Mesothelial cell of epicardium (in vitro differentiated cells): Measurements from ENCODE around the gene KCNJ10. TPM values are rescaled to one million over a fixed set of nuclear protein-coding genes. Genes with fewer than 3 reads are reported as not detected.
A peak's percentile ranks its signal among the peaks of the same experiment; 100 is the strongest.

Experiments used
- DNase-seq, 2 experiments: peaks; one replicate each; pipeline ENCODE4 v3.0.0; 2021; ENCODE audit warnings: low spot score in 2 of 2; ENCODE audit not compliant: unreplicated experiment in 2 of 2
- H3K27ac Mint-ChIP-seq: 2 replicates; pipeline ENCODE4 v1.8.0; 2021; ENCODE audit warnings: mixed read lengths
- H3K27me3 Mint-ChIP-seq: 2 replicates; pipeline ENCODE4 v1.8.0; 2021; ENCODE audit warnings: low read depth, mixed read lengths
- H3K36me3 Mint-ChIP-seq: 2 replicates; pipeline ENCODE4 v1.8.0; 2021; ENCODE audit warnings: mixed read lengths
- H3K4me1 Mint-ChIP-seq: 2 replicates; pipeline ENCODE4 v1.8.0; 2021; ENCODE audit warnings: mixed read lengths
- H3K4me3 Mint-ChIP-seq: 2 replicates; pipeline ENCODE4 v1.8.0; 2021; ENCODE audit warnings: mild to moderate bottlenecking, moderate library complexity, mixed read lengths
- H3K9me3 Mint-ChIP-seq: 2 replicates; pipeline ENCODE4 v1.8.0; 2021; ENCODE audit warnings: mixed read lengths
- CTCF ChIP-seq: fragments of 200-600 bp; sonication (generic); IDR thresholded peaks from one replicate; pipeline ENCODE4 v1.5.0; 2021; ENCODE audit warnings: antibody characterized with exemption; ENCODE audit not compliant: unreplicated experiment
- total RNA-seq: library from RNA; stranded (reverse); gene quantifications from 3 replicates; pipeline ENCODE4 v1.2.1, GENCODE V29; 2021

The KCNJ10 gene
- total RNA-seq, 1 donor from 2014 or later: 0.27 TPM

GRCh38 chr1:160030657-160031364 is 39.1 kb downstream of the KCNJ10 start:
- Mint-ChIP-seq H3K27ac (peak overlapping the region; percentile 94), H3K27me3 (peaks cover 14% of the 10 kb centered on the region), H3K36me3 (peaks cover 6% of the 10 kb centered on the region), H3K4me1 (peaks cover 43% of the 10 kb centered on the region), H3K4me3 (peak overlapping the region; percentile 92), H3K9me3 (no peaks in the 10 kb centered on the region)
- no peak for TF ChIP-seq CTCF
- DNase-seq: no peak

GRCh38 chr1:160028426-160028825 is 41.5 kb downstream of the KCNJ10 start:
- peaks cover 6% of the 10 kb centered on the region for H3K36me3 Mint-ChIP-seq
- no peak overlapping the region for H3K27ac Mint-ChIP-seq
- TF ChIP-seq CTCF: no peak
- no peaks in the 10 kb centered on the region for H3K9me3 Mint-ChIP-seq
- peaks cover 65% of the 10 kb centered on the region for H3K4me1 Mint-ChIP-seq
- DNase-seq: no peak
- no peaks in the 10 kb centered on the region for H3K27me3 Mint-ChIP-seq
- peak overlapping the region; percentile 47 for H3K4me3 Mint-ChIP-seq

- no peak for DNase-seq
- Mint-ChIP-seq H3K4me3 (no peak overlapping the region), H3K4me1 (peaks cover 72% of the 10 kb centered on the region), H3K27me3 (no peaks in the 10 kb centered on the region), H3K9me3 (no peaks in the 10 kb centered on the region), H3K36me3 (peaks cover 6% of the 10 kb centered on the region), H3K27ac (peak overlapping the region; percentile 77)
- TF ChIP-seq CTCF: no peak
Measured at GRCh38 chr1:160025314-160025713, 44.6 kb downstream of the KCNJ10 start.

GRCh38 chr1:160024195-160024905 is 45.6 kb downstream of the KCNJ10 start:
- H3K9me3 Mint-ChIP-seq: no peaks in the 10 kb centered on the region
- TF ChIP-seq CTCF: no peak
- H3K36me3 Mint-ChIP-seq: peaks cover 6% of the 10 kb centered on the region
- peak overlapping the region; percentile 55 for H3K27ac Mint-ChIP-seq
- no peaks in the 10 kb centered on the region for H3K27me3 Mint-ChIP-seq
- H3K4me1 Mint-ChIP-seq: peaks cover 72% of the 10 kb centered on the region
- H3K4me3 Mint-ChIP-seq: no peak overlapping the region
- no peak for DNase-seq

- Mint-ChIP-seq H3K27me3 (no peaks in the 10 kb centered on the region), H3K4me1 (peaks cover 71% of the 10 kb centered on the region), H3K4me3 (no peak overlapping the region), H3K36me3 (peaks cover 4% of the 10 kb centered on the region), H3K27ac (peak overlapping the region; percentile 76), H3K9me3 (no peaks in the 10 kb centered on the region)
- TF ChIP-seq CTCF: no peak
- no peak for DNase-seq
Measured at GRCh38 chr1:160022330-160023310, 47.3 kb downstream of the KCNJ10 start.
